K562 (cell line): ENCODE measurements around the gene CCL19. TPM values are rescaled to one million over a fixed set of nuclear protein-coding genes. Genes with fewer than 3 reads are reported as not detected.

Experiments used
- ATAC-seq: fragments of 200-7000 bp; cut with Tn5 transposase; 3 replicates; pipeline ENCODE4 v1.9.1; 2020; ENCODE audit warnings: moderate library complexity
- Bru-seq: library from RNA; stranded (reverse); fragments of 400-500 nt; gene quantifications from one replicate; lab custom pipeline; 2021; lab: Mats Ljungman, UMichigan
- BruChase-seq, 2 experiments: library from RNA; stranded (reverse); fragments of 400-500 nt; gene quantifications; one replicate each; lab custom pipeline; 2021; lab: Mats Ljungman, UMichigan
- BruUV-seq: library from RNA; stranded (reverse); fragments of 400-500 nt; replicated peaks from 2 replicates; lab custom pipeline; 2021; lab: Mats Ljungman, UMichigan
- CTCF ChIA-PET: fragments of 300-600 bp; formaldehyde crosslinking; extraction: SDS; loops from one replicate; lab custom pipeline; 2021; ENCODE audit warnings: low intra/inter-chr PET ratio; lab: Yijun Ruan, JAX
- POLR2A ChIA-PET: fragments of 300-600, 350-650 bp; sonication (Branson Sonifier 250); formaldehyde crosslinking; extraction: SDS; loops from one replicate; lab custom pipeline; 2021; ENCODE audit warnings: antibody characterized with exemption, inconsistent platforms; lab: Yijun Ruan, JAX
- DNase-seq, 4 experiments: peaks; one replicate each; pipeline versions ENCODE4 v3.0.0 to v3.0.0-alpha.2; 2011 to 2018; ENCODE audit warnings: low spot score in 3 of 4, mixed read lengths in 3 of 4; ENCODE audit errors: extremely low read depth in 1 of 4
- FAIRE-seq: peaks from 2 replicates; lab custom pipeline; 2011; peaks lifted over from hg19 to GRCh38; lab: Jason Lieb, UNC
- H2AFZ ChIP-seq: 2 replicates; pipeline ENCODE4 v1.6.0; 2011; ENCODE audit warnings: low read depth, low read length, control low read depth, inconsistent platforms
- H3K27ac ChIP-seq: fragments of 200-600 bp; 3 replicates; pipeline ENCODE4 v1.8.0; 2011; ENCODE audit warnings: low read depth, mild to moderate bottlenecking, control low read depth, inconsistent platforms, low read length, moderate library complexity, mixed read lengths; ENCODE audit errors: extremely low read depth
- H3K27me3 ChIP-seq, 2 experiments: fragments of 300-600 bp in 1 of 2; 2 replicates in 1 of 2; 3 replicates in 1 of 2; pipeline versions ENCODE4 v1.6.0 to v1.8.0; 2011; ENCODE audit warnings: inconsistent platforms in 2 of 2, low read length in 2 of 2, mild to moderate bottlenecking in 1 of 2, mixed read lengths in 1 of 2, moderate library complexity in 1 of 2; ENCODE audit not compliant: control insufficient read depth in 2 of 2, insufficient read depth in 2 of 2
- H3K36me3 ChIP-seq: fragments of 300-600 bp; 3 replicates; pipeline ENCODE4 v1.8.0; 2011; ENCODE audit warnings: mild to moderate bottlenecking, low read length, inconsistent platforms; ENCODE audit not compliant: control insufficient read depth, insufficient read depth
- H3K4me1 ChIP-seq, 2 experiments: fragments of 200-600 bp in 1 of 2; replicated peaks in 1 of 2; 2 replicates in 1 of 2; 3 replicates in 1 of 2; pipeline versions ENCODE4 v1.5.1 to v1.8.0; 2011; ENCODE audit warnings: inconsistent platforms in 2 of 2, low read length in 2 of 2, mild to moderate bottlenecking in 1 of 2, mixed read lengths in 1 of 2, moderate library complexity in 1 of 2; ENCODE audit not compliant: control insufficient read depth in 2 of 2, insufficient read depth in 2 of 2
- H3K4me2 ChIP-seq: 2 replicates; pipeline ENCODE4 v1.6.1; 2011; ENCODE audit warnings: low read length, control low read depth, inconsistent platforms, mixed read lengths; ENCODE audit not compliant: insufficient read depth
- H3K4me3 ChIP-seq: fragments of 200-600 bp; sonication (generic), shearing (Covaris generic); 2 replicates; pipeline ENCODE4 v1.5.1; 2016; ENCODE audit warnings: control low read depth, inconsistent platforms
- H3K79me2 ChIP-seq: fragments of 200-600 bp; 3 replicates; pipeline ENCODE4 v1.8.0; 2011; ENCODE audit warnings: low read length, inconsistent platforms; ENCODE audit not compliant: control insufficient read depth, insufficient read depth
- H3K9ac ChIP-seq, 2 experiments: 2 replicates each; pipeline versions ENCODE4 v1.6.0 to v1.6.1; 2011; ENCODE audit warnings: low read depth in 2 of 2, low read length in 2 of 2, control low read depth in 1 of 2, inconsistent platforms in 1 of 2, mild to moderate bottlenecking in 1 of 2, mixed read lengths in 1 of 2; ENCODE audit not compliant: insufficient read depth in 1 of 2
- H3K9me1 ChIP-seq: one replicate; pipeline ENCODE4 v1.6.0; 2011; ENCODE audit warnings: inconsistent platforms, mild to moderate bottlenecking, low read length, moderate library complexity; ENCODE audit not compliant: control insufficient read depth, insufficient read depth
- H3K9me3 ChIP-seq: replicated peaks from 2 replicates; pipeline ENCODE4 v1.5.1; 2011; ENCODE audit warnings: low read depth, low read length, inconsistent platforms; ENCODE audit not compliant: control insufficient read depth, insufficient read depth
- H4K20me1 ChIP-seq: replicated peaks from 2 replicates; pipeline ENCODE4 v1.6.1; 2011; ENCODE audit warnings: low read length, inconsistent platforms, mixed read lengths; ENCODE audit not compliant: control insufficient read depth, insufficient read depth
- CGGBP1 ChIP-seq: fragments of 250-450 bp; sonication (Bioruptor Pico); IDR thresholded peaks from 2 replicates; pipeline ENCODE4 v1.9.0; 2021; ENCODE audit warnings: mild to moderate bottlenecking
- HEY1 ChIP-seq: fragments of 250-450 bp; sonication (Bioruptor Pico); IDR thresholded peaks from 2 replicates; pipeline ENCODE4 v1.5.0; 2020; ENCODE audit warnings: mild to moderate bottlenecking, moderate library complexity, borderline replicate concordance
- MED1 ChIP-seq: sonication (generic); formaldehyde crosslinking; IDR thresholded peaks from 2 replicates; pipeline ENCODE4 v1.8.1; 2023; ENCODE audit warnings: missing genetic modification reagents, borderline replicate concordance
- NCOR1 ChIP-seq: fragments of 450-650 bp; IDR thresholded peaks from 2 replicates; pipeline ENCODE4 v1.6.1; 2016; ENCODE audit warnings: mild to moderate bottlenecking, moderate library complexity
- NELFE ChIP-seq: IDR thresholded peaks from 2 replicates; pipeline ENCODE4 v1.6.1; 2011; ENCODE audit warnings: mild to moderate bottlenecking; ENCODE audit not compliant: insufficient read depth, insufficient read length
- NR2C1 ChIP-seq, 2 experiments: fragments of 450-650 bp; IDR thresholded peaks; 2 replicates each; pipeline ENCODE4 v1.6.1; 2017; ENCODE audit warnings: mild to moderate bottlenecking in 2 of 2, antibody characterized with exemption in 1 of 2, inconsistent platforms in 1 of 2, missing compliant biosample characterization in 1 of 2, missing genetic modification characterization in 1 of 2
- PKNOX1 ChIP-seq: fragments of 450-650 bp; IDR thresholded peaks from 2 replicates; pipeline ENCODE4 v1.6.1; 2016
- SAP30 ChIP-seq: fragments of 200-600 bp; sonication (generic); IDR thresholded peaks from 2 replicates; pipeline ENCODE4 v1.6.1; 2012; ENCODE audit warnings: borderline replicate concordance, low read depth, mild to moderate bottlenecking, moderate library complexity, low read length, control low read depth, inconsistent platforms; ENCODE audit not compliant: insufficient read depth, poor library complexity, severe bottlenecking
- SMARCA4 ChIP-seq: fragments of 450-650 bp; IDR thresholded peaks from 2 replicates; pipeline ENCODE4 v1.6.1; 2016
- ZNF511 ChIP-seq: sonication (generic); formaldehyde crosslinking; IDR thresholded peaks from 2 replicates; pipeline ENCODE4 v1.8.0; 2022; ENCODE audit warnings: mild to moderate bottlenecking, missing genetic modification reagents
- WGBS: fragments of 100-300 bp; shearing (Covaris generic); methylation state at CpG from one replicate; pipeline ENCODE4 v1.1.6; 2016; ENCODE audit warnings: low coverage, mixed read lengths; ENCODE audit not compliant: insufficient coverage; ENCODE audit errors: missing lambda C conversion rate; 5-methylcytosine and 5-hydroxymethylcytosine counted together
- in situ Hi-C: fragments of 300-500 bp; cut with MboI; formaldehyde crosslinking; loops from 4 replicates; pipeline ENCODE4 v1.15.0; 2018; ENCODE audit warnings: inconsistent platforms, mixed read lengths
- intact Hi-C: fragments of 100-400 bp; cut with micrococcal nuclease; formaldehyde crosslinking; loops from 2 replicates; pipeline ENCODE4 v1.14.2; 2022
- long read RNA-seq, 3 experiments: library from polyadenylated mRNA in 2 of 3; library from RNA in 1 of 3; unstranded in 2 of 3; stranded (forward) in 1 of 3; transcript quantifications; one replicate each; pipeline ENCODE4 v2.0.0, GENCODE V29; 2019 to 2022
- polyA minus RNA-seq, 3 experiments: library from RNA; depleted of rRNA, polyadenylated mRNA; stranded (reverse); fragments of >200 nt; gene quantifications; 2 replicates each; pipeline ENCODE4 v1.2.3, GENCODE V29; 2011
- polyA plus RNA-seq, 8 experiments: library from polyadenylated mRNA; depleted of rRNA in 4 of 8; stranded (reverse) in 5 of 8; unstranded in 3 of 8; fragments of >200 nt; fragmentation: Nextera tagmentation in 2 of 8; fragmentation: Illumina TruSeq in 1 of 8; extraction: Ambion mirVana in 2 of 8; extraction: Trizol in 1 of 8; gene quantifications; 2 replicates each; pipeline versions ENCODE4 v1.2.1 to v1.2.3, GENCODE V29; 2011 to 2014; ENCODE audit warnings: inconsistent platforms in 1 of 8, missing spikeins in 1 of 8
- total RNA-seq, 7 experiments: library from RNA; depleted of rRNA in 6 of 7; stranded (reverse); fragments of >200 nt in 6 of 7; fragmentation: Illumina TruSeq in 2 of 7; extraction: Trizol in 2 of 7; gene quantifications; 2 replicates each; pipeline versions ENCODE4 v1.2.1 to v1.2.3, GENCODE V29; 2011 to 2021; ENCODE audit warnings: low replicate concordance in 1 of 7

Gene CCL19
- total RNA-seq (2011; cell fraction: chromatin; rRNA removed; ENCODE audit: low replicate concordance) = not detected in 2 replicates
- total RNA-seq (2011; cell fraction: nucleolus; rRNA removed) = not detected in 2 replicates
- not detected in 2 replicates for total RNA-seq (2011; cell fraction: nucleoplasm; rRNA removed)
- total RNA-seq (2014; rRNA removed) (not detected in 2 replicates), total RNA-seq (2014; rRNA removed; fragmentation: Illumina TruSeq; extraction: Trizol) (not detected in 2 replicates), total RNA-seq (2015; rRNA removed; fragmentation: Illumina TruSeq; extraction: Trizol) (not detected in 2 replicates), total RNA-seq (2021) (not detected in 2 replicates), polyA plus RNA-seq (2011; rRNA removed) (not detected in 2 replicates), polyA plus RNA-seq (2014; fragmentation: Illumina TruSeq; extraction: Trizol) (not detected in 2 replicates), polyA plus RNA-seq (2014; fragmentation: Nextera tagmentation; extraction: Ambion mirVana) (not detected), polyA plus RNA-seq (2014; rRNA removed) (not detected in 2 replicates), polyA minus RNA-seq (2011; rRNA and poly(A)+ RNA removed) (not detected in 2 replicates), Bru-seq, nascent RNA (not detected), BruChase-seq, experiment 1, labeled RNA remaining after a 2-hour chase (not detected), BruChase-seq, experiment 2, labeled RNA remaining after a 6-hour chase (not detected)
- polyA plus RNA-seq (2011; cell fraction: cytosol; rRNA removed) = not detected in 2 replicates
- not detected in 2 replicates for polyA plus RNA-seq (2011; cell fraction: nucleus; rRNA removed)
- not detected in 2 replicates for polyA plus RNA-seq (2012)
- not detected in 2 replicates for polyA minus RNA-seq (2011; cell fraction: cytosol; rRNA and poly(A)+ RNA removed)
- polyA minus RNA-seq (2011; cell fraction: nucleus; rRNA and poly(A)+ RNA removed) = not detected in 2 replicates
- long read RNA-seq, experiment 1 = 0 reads
- long read RNA-seq, experiment 2 = 0 reads
- long read RNA-seq, experiment 3 = 0 reads

- DNase-seq (no peak), ATAC-seq (no peak), FAIRE-seq (no peak)
- CTCF ChIA-PET = no interaction called here
- intact Hi-C loops (no loop called here), in situ Hi-C loops (no loop called here)
- Histone ChIP-seq H3K4me3 (no peak within 1 kb of the TSS), H4K20me1 (peaks cover 3% of the 10 kb centered on the region; the same call in 1 of the 2 replicates), H3K79me2 (no peaks in the 10 kb centered on the region), H3K36me3 (no peaks in the 10 kb centered on the region), H2AFZ (no peak within 1 kb of the TSS), H3K4me1 (no peaks in the 10 kb centered on the region), H3K27me3 (no peaks in the 10 kb centered on the region), H3K9me3 (no peaks in the 10 kb centered on the region), H3K9me1 (no peaks in the 10 kb centered on the region), H3K9ac (no peak within 1 kb of the TSS), H3K4me2 (no peak within 1 kb of the TSS), H3K27ac (no peak within 1 kb of the TSS)
- POLR2A ChIA-PET = no interaction called here
- BruUV-seq = no TSS peak
- WGBS = 0% methylated on average over 4 of the region's 6 CpGs
- TF ChIP-seq SAP30 = no peak
- no peak for TF ChIP-seq PKNOX1
- no peak for TF ChIP-seq MED1 (CRISPR knock-in tag)
- TF ChIP-seq NCOR1 = no peak
- TF ChIP-seq NR2C1 (IDR thresholded peaks at IDR 0.05) = no peak
- TF ChIP-seq NR2C1 (tag; IDR thresholded peaks at IDR 0.05) = no peak
- no peak for TF ChIP-seq CGGBP1 (CRISPR knock-in tag)
- TF ChIP-seq HEY1 (CRISPR knock-in tag) = no peak
- no peak for TF ChIP-seq SMARCA4
- TF ChIP-seq ZNF511 = no peak
- no peak for TF ChIP-seq NELFE
These were observed at the start of gene CCL19 for GRCh38 chr9:34690983-34691935. Gene CCL19 (minus strand): TSS chr9:34691276. CDS start chr9:34691139, 137 bp downstream.
